GM19035 (cell line): ENCODE measurements around the gene KEAP1.
"Not testable (repeated sequence)": the region's sequence is repeated elsewhere in the genome, so short reads cannot be mapped to it uniquely, and the experiment has no call there.

Experiments used
- ATAC-seq: cut with Tn5 transposase; IDR thresholded peaks from one replicate; pipeline ENCODE4 v1.9.1; 2021; ENCODE audit not compliant: unreplicated experiment

KEAP1 gene

DNA sequence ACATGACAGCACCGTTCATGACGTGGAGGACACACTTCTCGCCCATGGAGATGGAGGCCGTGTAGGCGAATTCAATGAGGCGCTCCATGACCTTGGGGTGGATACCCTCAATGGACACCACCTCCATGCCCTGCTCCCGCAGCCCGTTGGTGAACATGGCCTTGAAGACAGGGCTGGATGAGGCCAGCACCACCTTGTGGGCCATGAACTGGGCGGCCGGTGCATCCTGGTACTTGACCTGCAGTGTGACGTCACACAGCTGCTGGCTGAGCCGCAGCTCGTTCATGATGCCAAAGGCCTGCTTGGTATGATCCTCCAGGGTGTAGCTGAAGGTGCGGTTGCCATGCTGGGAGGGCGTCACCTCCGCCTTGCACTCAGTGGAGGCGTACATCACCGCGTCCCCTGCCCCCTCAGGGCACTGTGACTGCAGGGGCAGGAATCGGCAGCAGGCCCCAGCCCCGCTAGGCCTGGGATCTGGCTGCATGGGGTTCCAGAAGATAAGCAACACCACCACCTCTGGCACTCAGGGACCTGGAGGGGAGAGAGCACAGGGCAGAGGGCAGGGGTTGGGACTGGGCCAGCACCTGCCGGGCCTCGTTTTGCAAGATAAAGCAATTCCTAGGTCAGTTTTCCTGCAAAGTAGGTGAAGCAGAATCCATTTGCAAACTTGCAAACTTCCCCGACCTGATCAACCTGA is 3.5 kb downstream of the KEAP1 start:
- ATAC-seq, result no peak

DNA sequence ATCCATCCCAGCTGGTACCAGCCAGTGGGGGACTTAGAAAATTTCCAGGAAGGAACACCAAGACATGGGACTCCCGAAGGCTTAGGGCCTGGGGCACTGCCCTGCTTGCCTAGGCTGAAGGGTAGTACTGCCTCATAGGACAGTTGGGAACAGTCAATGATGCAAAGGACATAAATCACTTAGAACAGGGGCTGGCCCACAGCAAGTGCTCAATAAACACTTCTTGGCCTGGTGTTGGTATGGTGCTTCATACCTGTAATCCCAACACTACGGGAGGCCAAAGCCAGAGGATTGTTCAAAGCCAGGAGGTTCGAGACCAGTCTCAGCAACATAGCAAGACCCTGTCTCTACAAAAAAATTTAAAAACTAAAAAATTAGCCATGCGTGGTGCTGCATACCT is 5.8 kb downstream of the KEAP1 start:
- no peak for ATAC-seq

DNA sequence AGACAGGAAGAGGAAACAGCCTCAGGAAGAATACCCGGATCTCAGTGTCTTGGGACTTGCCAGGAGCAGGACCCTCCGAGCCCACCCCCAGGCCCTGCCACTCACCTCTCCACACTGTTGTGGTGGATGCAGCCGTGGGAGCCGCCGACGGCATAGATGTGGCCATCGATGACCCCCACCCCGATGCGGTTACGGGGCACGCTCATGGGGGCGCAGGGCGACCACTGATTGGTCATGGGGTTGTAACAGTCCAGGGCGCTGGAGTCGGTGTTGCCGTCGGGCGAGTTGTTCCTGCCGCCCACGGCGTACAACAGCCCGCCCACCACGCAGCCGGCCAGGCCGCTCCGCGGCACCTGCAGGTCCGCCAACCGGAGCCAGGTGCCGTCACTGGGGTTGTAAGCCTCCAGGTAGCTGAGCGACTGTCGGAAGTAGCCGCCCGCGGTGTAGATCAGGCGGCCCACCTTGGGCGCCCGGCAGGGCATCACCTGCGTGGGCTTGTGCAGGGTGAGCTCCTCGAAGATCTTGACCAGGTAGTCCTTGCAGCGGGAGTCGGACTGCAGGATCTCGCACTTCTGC is 11.6 kb downstream of the KEAP1 start:
- no peak for ATAC-seq

DNA sequence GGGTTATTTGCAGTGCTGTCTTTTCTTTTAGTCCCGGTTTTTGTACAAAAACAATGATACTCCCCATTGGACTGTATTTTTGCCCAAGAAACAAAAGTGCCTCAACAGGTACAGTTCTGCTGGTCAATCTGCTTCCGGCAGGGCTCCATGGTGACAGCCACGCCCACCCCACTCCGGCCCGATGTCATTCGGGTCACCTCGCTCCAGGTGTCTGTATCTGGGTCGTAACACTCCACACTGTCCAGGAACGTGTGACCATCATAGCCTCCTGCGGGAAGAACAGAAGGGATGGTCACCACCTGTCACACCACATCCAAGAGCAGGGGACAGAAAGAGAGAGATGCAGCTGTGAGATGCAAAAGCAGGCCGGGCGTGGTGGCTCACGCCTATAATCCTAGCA is 16.6 kb downstream of the KEAP1 start:
- no peak for ATAC-seq

DNA sequence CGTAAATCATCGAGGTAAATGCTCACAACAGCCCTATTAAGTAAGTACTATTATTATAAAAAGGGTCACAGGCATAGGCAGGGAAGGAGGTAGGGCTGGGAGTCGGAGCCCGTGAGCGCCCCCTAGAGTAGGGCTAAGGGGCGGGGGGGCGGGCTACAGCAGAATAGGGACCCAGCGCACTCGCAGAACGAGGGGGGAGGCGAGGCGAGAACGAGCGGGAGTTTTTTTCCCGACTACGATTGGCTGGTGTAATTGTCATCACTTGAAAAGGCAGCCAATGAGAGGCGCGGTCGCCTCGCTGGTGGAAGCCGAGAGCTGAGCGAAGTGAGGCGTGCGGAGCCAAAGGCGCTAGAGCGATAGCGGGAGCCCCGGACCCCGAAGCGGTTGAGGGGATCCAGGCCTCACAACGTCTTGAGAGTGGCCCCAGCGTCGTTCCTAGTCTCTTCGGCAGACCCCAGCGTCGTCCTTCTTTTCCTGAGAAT is 24.2 kb downstream of the KEAP1 start:
- no peak for ATAC-seq

DNA sequence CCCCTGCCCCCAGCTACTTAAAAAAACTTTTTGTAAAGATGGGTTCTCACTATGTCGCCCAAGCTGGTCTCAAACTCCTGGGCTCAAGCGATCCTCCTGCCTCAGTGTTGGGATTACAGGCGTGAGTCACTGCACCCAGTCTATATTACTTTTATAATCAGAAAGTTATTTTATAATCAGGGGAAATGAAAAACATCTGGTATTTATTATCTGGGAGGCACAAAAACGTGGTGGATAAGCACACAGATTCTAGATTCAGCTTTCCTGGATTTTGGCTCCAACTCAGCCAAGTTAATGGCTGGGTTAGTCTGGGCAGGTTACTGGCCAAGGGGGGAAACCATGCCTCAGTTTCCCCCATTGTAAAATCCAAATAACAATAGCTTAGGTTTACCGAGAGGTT is 24.7 kb downstream of the KEAP1 start:
- no peak for ATAC-seq

DNA sequence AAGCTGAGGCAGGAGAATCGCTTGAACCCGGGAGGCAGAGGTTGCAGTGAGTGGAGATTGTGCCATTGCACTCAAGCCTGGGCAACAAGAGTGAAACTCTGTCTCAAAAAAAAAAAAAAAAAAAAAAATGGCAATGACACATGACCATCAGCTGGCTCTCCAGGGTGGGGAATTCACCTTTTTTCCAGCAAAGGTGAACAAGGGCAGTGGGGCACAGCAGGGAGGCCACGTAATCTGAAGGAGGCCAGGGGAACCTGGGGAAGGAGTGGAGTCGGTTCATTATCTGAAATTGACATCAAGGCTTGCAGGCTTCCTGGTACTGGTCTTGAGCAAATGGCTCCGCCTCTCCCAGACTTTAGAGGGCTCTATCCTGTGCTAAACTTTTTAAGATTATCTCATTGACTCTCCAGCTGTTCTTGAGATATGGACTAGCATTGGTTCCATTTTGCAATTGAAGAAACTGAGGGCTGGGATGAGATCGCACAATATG is 28.1 kb downstream of the KEAP1 start:
- no peak for ATAC-seq

DNA sequence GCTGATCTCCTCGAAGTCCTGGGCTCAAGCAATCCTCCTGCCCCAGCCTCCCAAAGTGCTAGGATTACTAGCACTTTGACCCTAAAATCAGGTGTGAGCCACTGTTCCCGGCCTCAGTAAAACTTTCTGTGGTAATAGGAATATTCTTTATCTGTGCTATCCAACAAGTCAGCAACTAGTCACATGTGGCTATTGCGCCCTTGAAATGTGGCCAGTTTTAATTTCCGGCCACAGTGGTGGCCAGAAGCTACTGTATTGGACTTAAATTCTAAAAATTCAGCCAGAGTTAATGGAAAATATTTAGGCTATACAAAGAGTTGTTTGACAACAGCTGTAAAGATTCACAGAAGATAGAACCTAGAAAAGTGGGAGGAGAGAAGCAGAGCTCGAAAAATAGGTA is 30.0 kb downstream of the KEAP1 start:
- no peak for ATAC-seq

DNA sequence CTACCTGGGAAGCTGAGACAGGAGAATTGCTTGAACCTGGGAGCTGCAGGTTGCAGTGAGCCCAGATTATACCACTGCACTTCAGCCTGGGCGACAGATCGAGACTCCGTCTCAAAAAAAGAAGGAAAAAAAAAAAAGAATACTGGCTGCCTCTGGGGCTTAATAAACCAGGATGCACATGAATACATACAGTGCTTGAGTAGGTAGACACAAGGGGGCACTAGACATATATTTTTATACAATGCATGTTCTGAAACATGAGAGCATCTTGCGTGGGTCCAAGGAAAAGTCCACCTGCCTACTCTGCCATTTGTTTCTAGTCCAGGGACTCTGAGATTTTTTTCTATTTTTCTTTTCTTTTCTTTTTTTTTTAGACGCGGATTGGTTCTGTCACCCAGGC is 31.2 kb downstream of the KEAP1 start:
- ATAC-seq, result no peak

DNA sequence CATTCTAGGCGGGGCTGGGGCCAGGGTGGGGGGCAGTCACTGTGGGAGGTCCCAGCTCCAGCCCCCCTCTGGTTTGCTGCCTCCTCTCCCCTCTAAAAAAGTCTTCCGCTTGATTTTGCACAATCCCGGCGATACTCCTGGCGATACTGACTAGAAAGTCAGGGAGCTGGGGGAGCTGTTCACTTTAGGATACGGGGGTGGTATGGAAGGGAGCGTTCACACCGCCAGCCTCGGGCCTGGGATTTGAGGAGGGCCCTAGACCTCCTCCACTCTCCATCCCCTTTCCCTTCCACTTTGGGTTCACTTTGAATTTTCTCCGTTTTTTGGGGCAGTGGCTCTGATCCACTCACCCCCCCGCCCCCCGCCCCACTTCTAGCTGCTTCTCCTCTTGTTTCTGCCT is 35.0 kb downstream of the KEAP1 start:
- ATAC-seq, result no peak

DNA sequence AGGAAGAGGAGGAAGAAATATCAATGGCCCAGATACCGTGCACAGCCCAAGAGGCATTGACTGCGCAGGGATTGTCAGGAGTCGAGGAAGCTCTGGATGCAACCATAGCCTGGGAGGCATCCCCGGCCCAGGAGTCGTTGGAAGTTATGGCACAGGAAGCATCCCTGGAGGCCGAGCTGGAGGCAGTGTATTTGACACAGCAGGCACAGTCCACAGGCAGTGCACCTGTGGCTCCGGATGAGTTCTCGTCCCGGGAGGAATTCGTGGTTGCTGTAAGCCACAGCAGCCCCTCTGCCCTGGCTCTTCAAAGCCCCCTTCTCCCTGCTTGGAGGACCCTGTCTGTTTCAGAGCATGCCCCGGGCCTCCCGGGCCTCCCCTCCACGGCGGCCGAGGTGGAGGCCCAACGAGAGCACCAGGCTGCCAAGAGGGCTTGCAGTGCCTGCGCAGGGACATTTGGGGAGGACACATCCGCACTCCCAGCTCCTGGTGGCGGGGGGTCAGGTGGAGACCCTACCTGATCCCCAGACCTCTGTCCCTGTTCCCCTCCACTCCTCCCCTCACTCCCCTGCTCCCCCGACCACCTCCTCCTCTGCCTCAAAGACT is 36.0 kb downstream of the KEAP1 start:
- no peak for ATAC-seq

DNA sequence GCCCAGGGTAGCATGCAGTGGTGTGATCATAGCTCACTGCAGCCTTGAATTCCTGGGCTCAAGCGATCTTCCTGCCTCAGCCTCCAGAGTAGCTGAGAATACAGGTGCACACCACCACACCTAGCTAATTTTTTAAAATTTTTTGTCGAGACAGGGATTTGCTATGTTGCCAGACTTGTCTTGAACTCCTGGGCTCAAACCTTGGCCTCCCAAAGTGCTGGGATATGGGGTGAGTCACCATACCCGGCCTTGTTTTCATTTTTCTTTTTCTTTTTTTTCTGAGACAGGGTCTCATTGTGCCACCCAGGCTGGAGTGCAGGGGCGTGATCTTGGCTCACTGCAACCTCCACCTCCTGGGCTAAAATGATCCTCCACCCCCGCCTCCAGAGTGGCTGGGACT is 38.7 kb downstream of the KEAP1 start:
- ATAC-seq, result no peak

DNA sequence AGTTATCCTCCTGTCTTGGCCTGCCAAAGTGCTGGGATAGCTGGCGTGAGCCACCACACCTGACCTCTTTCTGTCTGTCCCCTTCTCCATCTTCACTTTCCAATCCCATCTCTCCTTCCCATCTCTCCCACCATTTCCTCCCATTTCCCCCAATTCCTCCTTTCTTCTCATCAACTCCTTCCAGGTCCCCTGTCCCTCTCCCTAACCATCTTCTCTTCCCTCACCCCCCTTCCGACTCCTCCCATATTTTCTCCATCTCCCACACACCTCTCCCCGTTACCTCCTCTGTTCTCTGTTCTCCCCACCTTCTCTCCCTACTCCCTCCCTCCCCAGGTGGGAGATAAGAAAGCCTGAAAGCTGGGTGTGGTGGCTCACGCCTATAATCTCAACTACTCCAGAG is 40.6 kb downstream of the KEAP1 start:
- ATAC-seq, result no peak

DNA sequence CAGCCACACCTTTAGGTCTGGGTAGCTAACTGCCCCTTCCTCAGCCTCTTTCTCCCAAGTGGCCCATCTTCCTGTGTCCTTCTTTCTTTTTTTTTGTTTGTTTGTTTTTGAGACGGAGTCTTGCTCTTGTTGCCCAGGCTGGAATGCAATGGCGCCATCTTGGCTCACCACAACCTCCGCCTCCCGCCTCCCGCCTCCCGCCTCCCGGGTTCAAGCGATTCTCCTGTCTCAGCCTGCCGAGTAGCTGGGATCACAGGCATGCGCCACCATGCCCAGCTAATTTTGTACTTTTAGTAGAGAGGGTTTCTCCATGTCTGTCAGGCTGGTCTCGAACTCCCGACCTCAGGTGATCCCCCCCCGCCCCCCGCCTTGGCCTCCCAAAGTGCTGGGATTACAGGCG is 41.1 kb downstream of the KEAP1 start:
- ATAC-seq, result not testable (repeated sequence)

DNA sequence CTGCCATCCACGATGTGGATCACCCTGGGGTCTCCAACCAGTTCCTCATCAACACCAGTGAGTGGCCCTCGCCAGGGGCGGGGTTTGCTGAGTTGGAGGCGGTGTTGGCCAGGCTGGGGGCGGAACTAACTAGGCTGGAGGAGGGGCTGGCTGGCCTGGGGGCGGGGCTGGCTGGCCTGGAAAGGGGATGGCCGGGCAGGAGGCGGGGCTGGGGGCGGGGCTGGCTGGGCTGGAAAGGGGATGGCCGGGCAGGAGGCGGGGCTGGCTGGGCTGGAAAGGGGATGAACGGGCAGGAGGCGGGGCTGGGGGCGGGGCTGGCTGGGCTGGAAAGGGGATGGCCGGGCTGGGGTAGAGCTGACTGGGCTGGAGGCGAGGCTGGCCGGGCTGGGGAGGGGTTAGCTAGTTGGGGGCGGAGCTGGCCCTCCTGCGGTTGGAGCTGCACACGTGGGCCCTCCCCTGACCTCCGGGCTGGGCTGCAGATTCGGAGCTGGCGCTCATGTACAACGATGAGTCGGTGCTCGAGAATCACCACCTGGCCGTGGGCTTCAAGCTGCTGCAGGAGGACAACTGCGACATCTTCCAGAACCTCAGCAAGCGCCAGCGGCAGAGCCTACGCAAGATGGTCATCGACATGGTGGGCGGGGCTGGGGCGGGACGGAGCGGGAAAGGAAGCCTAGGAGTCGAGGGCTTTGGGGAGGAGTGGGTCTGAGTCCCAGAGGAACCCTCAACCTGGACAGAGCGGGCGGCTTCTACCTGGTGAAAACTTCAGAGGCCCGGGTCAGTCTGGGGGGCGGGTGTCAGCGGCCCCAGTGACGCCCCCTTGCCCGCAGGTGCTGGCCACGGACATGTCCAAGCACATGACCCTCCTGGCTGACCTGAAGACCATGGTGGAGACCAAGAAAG is 41.9 kb downstream of the KEAP1 start:
- ATAC-seq, result peak; percentile 88

DNA sequence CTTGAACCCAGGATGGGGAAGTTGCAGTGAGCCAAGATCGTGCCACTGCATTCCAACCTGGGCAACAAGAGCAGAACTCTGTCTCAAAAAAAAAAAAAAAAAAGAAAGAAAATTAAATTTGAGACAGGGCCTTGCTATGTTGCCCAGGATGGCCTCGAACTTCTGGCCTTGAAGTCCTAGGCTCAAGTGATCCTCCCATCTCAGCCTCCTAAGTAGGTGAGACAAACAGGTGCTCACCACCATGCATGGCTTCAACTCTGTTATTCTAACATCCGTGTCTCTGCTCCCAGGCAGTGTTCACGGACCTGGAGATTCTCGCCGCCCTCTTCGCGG is 42.5 kb downstream of the KEAP1 start:
- no peak for ATAC-seq

DNA sequence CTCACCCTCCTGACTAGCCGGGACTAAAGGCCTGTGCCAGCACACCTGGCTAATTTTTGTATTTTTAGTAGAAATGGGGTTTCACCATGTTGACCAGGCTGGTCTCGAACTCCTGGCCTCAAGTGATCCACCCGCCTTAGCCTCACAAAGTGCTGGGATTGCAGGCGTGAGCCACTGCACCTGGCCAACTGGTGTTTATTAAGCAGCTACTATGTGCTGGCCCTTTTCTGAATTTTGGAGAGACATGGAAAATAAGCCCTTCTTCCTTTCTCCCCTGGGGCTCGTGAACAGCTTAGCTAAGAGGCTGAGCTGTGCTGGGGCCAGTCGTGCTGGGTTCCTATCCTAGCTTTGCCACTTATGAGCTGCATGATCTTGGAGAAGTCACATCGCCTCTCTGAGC is 44.4 kb downstream of the KEAP1 start:
- ATAC-seq, result not testable (repeated sequence)

DNA sequence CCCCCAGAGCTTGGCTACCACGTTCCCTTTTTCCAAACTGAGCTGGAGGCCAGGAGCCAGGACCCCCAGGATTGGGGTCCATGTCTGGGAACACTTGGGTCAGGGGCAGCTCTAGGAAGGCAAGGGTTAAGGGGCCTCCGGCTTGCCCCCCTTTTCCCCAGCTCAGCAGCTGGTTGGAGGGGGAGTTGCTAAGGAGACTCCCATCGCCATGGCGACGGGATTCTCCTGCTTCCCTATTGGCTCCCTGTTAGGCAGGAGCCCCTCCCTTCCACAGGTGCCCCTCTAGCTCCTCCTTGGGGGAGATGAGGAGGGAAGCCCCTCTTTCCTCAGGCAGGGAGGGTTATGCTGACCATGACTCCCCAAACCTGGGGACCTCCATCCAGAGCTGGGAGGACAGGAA is 48.9 kb downstream of the KEAP1 start:
- ATAC-seq, result no peak

DNA sequence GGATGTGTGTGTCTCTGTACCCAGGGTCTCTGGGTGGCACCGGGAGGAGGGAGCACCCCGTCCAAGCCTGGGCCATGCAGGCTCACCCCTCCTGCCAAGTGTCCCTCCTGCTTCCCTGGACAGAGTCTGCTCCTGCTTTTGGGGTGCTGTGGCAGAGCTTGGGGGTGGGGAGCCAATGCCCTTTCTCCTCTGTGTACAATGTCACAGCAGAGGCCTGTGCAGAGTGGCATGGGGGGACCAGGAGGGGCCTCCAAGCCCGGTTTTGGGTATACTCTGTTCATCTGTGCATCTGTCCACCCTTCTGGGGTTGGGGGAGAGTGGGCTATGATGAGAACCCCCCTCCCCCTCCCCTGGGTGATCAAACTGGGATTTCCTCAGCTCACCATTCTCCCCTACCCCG is 49.3 kb downstream of the KEAP1 start:
- no peak for ATAC-seq

DNA sequence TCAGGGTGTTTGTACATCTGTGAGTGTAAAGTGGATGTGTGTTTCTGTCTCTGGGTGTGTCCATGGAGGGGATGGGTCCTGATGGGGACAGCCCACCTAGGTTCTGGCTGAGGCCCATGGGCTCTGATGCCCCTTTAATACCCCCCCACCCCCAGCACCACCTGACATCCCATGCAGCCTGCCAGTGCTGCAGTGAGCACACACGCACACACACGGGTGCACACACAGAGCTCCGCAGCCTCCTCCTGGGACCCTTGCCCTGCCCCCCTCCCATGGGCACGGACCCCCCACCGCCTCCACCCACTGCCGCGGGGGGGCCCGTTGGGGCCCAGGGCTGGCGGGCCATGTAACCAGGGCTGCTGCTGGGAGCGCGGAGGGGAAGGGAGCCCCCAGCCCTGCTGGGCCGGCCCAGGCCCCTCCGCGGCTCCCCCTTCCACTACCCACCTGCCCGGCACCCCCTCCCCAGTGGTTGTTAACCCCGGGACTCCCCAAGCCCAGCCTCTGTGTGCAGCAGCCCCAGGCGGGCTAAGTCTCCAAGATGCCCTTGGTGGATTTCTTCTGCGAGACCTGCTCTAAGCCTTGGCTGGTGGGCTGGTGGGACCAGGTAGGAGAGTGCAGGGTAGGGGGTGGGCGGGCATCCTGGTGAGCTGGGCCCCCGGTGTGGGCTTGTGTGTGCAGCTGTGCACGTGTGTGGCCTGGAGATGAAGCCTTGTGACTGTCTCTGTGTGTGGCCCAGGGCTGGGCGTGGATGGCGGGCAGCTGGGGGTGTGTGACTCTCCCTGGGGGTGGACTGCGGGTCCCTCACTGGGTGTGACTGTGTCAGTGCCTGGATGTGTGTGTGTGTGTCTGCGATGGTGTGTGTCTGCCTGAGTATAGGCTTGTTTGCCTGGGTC is 50.2 kb downstream of the KEAP1 start:
- ATAC-seq, result no peak
